GM23338 (cell line): ENCODE measurements around the gene MAP4K3. TPM values are rescaled to one million over a fixed set of nuclear protein-coding genes. Genes with fewer than 3 reads are reported as not detected.
A peak's percentile ranks its signal among the peaks of the same experiment; 100 is the strongest.

ENCODE experiments used
- ATAC-seq: fragments of 200-7000 bp; cut with Tn5 transposase; 3 replicates; pipeline ENCODE4 v1.9.1; 2020
- DNase-seq: peaks from one replicate; pipeline ENCODE4 v3.0.0-alpha.2; 2015; ENCODE audit warnings: low spot score
- H2AFZ ChIP-seq: fragments of 200-600 bp; sonication (generic); 2 replicates; pipeline ENCODE4 v1.8.0; 2016; ENCODE audit warnings: antibody characterized with exemption, mild to moderate bottlenecking, moderate library complexity
- H3F3A ChIP-seq: fragments of 200-600 bp; sonication (generic); replicated peaks from 2 replicates; pipeline ENCODE4 v1.8.0; 2017; ENCODE audit warnings: antibody characterized with exemption, mixed run types, low read depth
- H3K27ac ChIP-seq: fragments of 200-600 bp; sonication (generic); 2 replicates; pipeline ENCODE4 v1.6.1; 2016; ENCODE audit warnings: low read depth
- H3K27me3 ChIP-seq: fragments of 200-600 bp; sonication (generic); 2 replicates; pipeline ENCODE4 v1.8.0; 2016; ENCODE audit warnings: mild to moderate bottlenecking, mixed run types, moderate library complexity; ENCODE audit not compliant: insufficient read depth
- H3K36me3 ChIP-seq: fragments of 200-600 bp; sonication (generic); 2 replicates; pipeline ENCODE4 v1.8.0; 2016; ENCODE audit warnings: mild to moderate bottlenecking; ENCODE audit not compliant: insufficient read depth
- H3K4me1 ChIP-seq: fragments of 200-600 bp; sonication (generic); 2 replicates; pipeline ENCODE4 v1.8.0; 2016; ENCODE audit warnings: mild to moderate bottlenecking, moderate library complexity; ENCODE audit not compliant: insufficient read depth
- H3K4me2 ChIP-seq: fragments of 200-600 bp; sonication (generic); 2 replicates; pipeline ENCODE4 v1.7.1; 2017; ENCODE audit warnings: mixed run types
- H3K4me3 ChIP-seq: fragments of 200-600 bp; sonication (generic); 2 replicates; pipeline ENCODE4 v1.6.1; 2016; ENCODE audit warnings: mixed run types
- H3K79me2 ChIP-seq: fragments of 200-600 bp; sonication (generic); replicated peaks from 2 replicates; pipeline ENCODE4 v1.8.0; 2017; ENCODE audit warnings: mild to moderate bottlenecking; ENCODE audit not compliant: insufficient read depth
- H3K9me2 ChIP-seq: fragments of 200-600 bp; sonication (generic); 2 replicates; pipeline ENCODE4 v1.8.0; 2017; ENCODE audit not compliant: insufficient read depth
- H4K20me1 ChIP-seq: fragments of 200-600 bp; sonication (generic); replicated peaks from 2 replicates; pipeline ENCODE4 v1.8.0; 2017; ENCODE audit warnings: mild to moderate bottlenecking; ENCODE audit not compliant: insufficient read depth
- H3K27ac Mint-ChIP-seq: 2 replicates; pipeline ENCODE4 v1.8.0; 2020; ENCODE audit warnings: inconsistent platforms, mild to moderate bottlenecking, moderate library complexity, mixed read lengths
- H3K27me3 Mint-ChIP-seq: 3 replicates; pipeline ENCODE4 v1.8.0; 2022; ENCODE audit warnings: low read depth, mild to moderate bottlenecking, moderate library complexity, mixed read lengths, inconsistent platforms; ENCODE audit not compliant: insufficient read depth, poor library complexity
- H3K36me3 Mint-ChIP-seq: 3 replicates; pipeline ENCODE4 v1.8.0; 2021; ENCODE audit warnings: low read depth, mild to moderate bottlenecking, inconsistent platforms, moderate library complexity, mixed read lengths
- H3K4me1 Mint-ChIP-seq: 3 replicates; pipeline ENCODE4 v1.8.0; 2020; ENCODE audit warnings: mild to moderate bottlenecking, inconsistent platforms, mixed read lengths
- H3K4me3 Mint-ChIP-seq: 3 replicates; pipeline ENCODE4 v1.8.0; 2021; ENCODE audit warnings: moderate library complexity, mild to moderate bottlenecking, inconsistent platforms, mixed read lengths
- H3K9me3 Mint-ChIP-seq: 3 replicates; pipeline ENCODE4 v1.8.0; 2020; ENCODE audit warnings: moderate library complexity, mild to moderate bottlenecking, inconsistent platforms, mixed read lengths
- CREB1 ChIP-seq: fragments of 250-450 bp; sonication (Bioruptor Pico); IDR thresholded peaks from 2 replicates; pipeline ENCODE4 v1.5.0; 2020; ENCODE audit warnings: low read depth, mild to moderate bottlenecking, moderate library complexity
- ETS1 ChIP-seq: IDR thresholded peaks from 2 replicates; pipeline ENCODE4 v1.6.1; 2016; ENCODE audit warnings: antibody characterized with exemption
- JUNB ChIP-seq: IDR thresholded peaks from one replicate; pipeline ENCODE4 v1.6.1; 2016; ENCODE audit warnings: antibody characterized with exemption; ENCODE audit not compliant: unreplicated experiment
- NANOG ChIP-seq: IDR thresholded peaks from 2 replicates; pipeline ENCODE4 v1.6.1; 2016; ENCODE audit warnings: antibody characterized with exemption, borderline replicate concordance
- POLR2AphosphoS5 ChIP-seq: IDR thresholded peaks from 2 replicates; pipeline ENCODE4 v1.6.1; 2016; ENCODE audit warnings: antibody characterized with exemption, low read depth
- REST ChIP-seq: IDR thresholded peaks from one replicate; pipeline ENCODE4 v1.6.1; 2018; ENCODE audit warnings: antibody characterized with exemption; ENCODE audit not compliant: unreplicated experiment
- polyA plus RNA-seq: library from polyadenylated mRNA; unstranded; fragments of >200 nt; fragmentation: Nextera tagmentation; extraction: Ambion mirVana; gene quantifications from 2 replicates; pipeline ENCODE4 v1.2.1, GENCODE V29; 2016
- total RNA-seq: library from RNA; depleted of rRNA; stranded (reverse); fragments of >200 nt; shearing (Covaris generic); gene quantifications from 2 replicates; pipeline ENCODE4 v1.2.3, GENCODE V29; 2014

MAP4K3 gene
- total and polyA plus RNA-seq, 2 experiments from 2014 or later = 33.0 to 90.7 TPM

GRCh38 chr2:39484206-39484605 is 47.1 kb upstream of the MAP4K3 start:
- H3F3A ChIP-seq = peaks cover 14% of the 10 kb centered on the region
- H3K4me1 ChIP-seq = peaks cover 79% of the 10 kb centered on the region
- Mint-ChIP-seq H3K4me3 (peak overlapping the region; percentile 36; the same call in 2 of the 3 replicates), H3K36me3 (no peaks in the 10 kb centered on the region), H3K4me1 (peaks cover 62% of the 10 kb centered on the region), H3K27ac (peak overlapping the region; percentile 94), H3K27me3 (peaks cover 2% of the 10 kb centered on the region), H3K9me3 (no peaks in the 10 kb centered on the region)
- no peak overlapping the region for H2AFZ ChIP-seq
- H3K4me3 ChIP-seq = no peak overlapping the region
- no peaks in the 10 kb centered on the region for H3K36me3 ChIP-seq
- no peaks in the 10 kb centered on the region for H3K9me2 ChIP-seq
- no peaks in the 10 kb centered on the region for H3K79me2 ChIP-seq
- no peaks in the 10 kb centered on the region for H4K20me1 ChIP-seq
- ATAC-seq (peak; percentile 26; the same call in 2 of the 3 replicates), DNase-seq (no peak)
- peak overlapping the region; percentile 68 for H3K27ac ChIP-seq
- H3K4me2 ChIP-seq = peak overlapping the region; percentile 53
- no peaks in the 10 kb centered on the region for H3K27me3 ChIP-seq
- TF ChIP-seq JUNB (no peak), POLR2AphosphoS5 (no peak), NANOG (no peak), CREB1 (no peak)

- peak overlapping the region; percentile 53 for H3K4me2 ChIP-seq
- H3K36me3 ChIP-seq = no peaks in the 10 kb centered on the region
- H3K9me2 ChIP-seq = no peaks in the 10 kb centered on the region
- Mint-ChIP-seq H3K27me3 (peaks cover 2% of the 10 kb centered on the region), H3K27ac (peak overlapping the region; percentile 94), H3K4me1 (peaks cover 69% of the 10 kb centered on the region), H3K4me3 (no peak overlapping the region), H3K36me3 (no peaks in the 10 kb centered on the region), H3K9me3 (no peaks in the 10 kb centered on the region)
- ATAC-seq (no peak), DNase-seq (no peak)
- no peak overlapping the region for H2AFZ ChIP-seq
- peaks cover 86% of the 10 kb centered on the region for H3K4me1 ChIP-seq
- TF ChIP-seq ETS1 (no peak), CREB1 (no peak), REST (no peak), NANOG (no peak)
- no peaks in the 10 kb centered on the region for H3K79me2 ChIP-seq
- no peaks in the 10 kb centered on the region for H3K27me3 ChIP-seq
- no peaks in the 10 kb centered on the region for H4K20me1 ChIP-seq
- H3F3A ChIP-seq = peaks cover 14% of the 10 kb centered on the region
- H3K4me3 ChIP-seq = no peak overlapping the region
- peak overlapping the region; percentile 68 for H3K27ac ChIP-seq
Measured at GRCh38 chr2:39483534-39483933, 46.4 kb upstream of the MAP4K3 start.
